Karpas-422 (cell line): ENCODE data around the gene GGTA1. TPM values are rescaled to one million over a fixed set of nuclear protein-coding genes. Genes with fewer than 3 reads are reported as not detected.
"Not testable (repeated sequence)": the region's sequence is repeated elsewhere in the genome, so short reads cannot be mapped to it uniquely, and the experiment has no call there.

Experiments
- DNase-seq: peaks from one replicate; pipeline ENCODE4 v3.0.0-alpha.2; 2015
- H2AFZ ChIP-seq: fragments of 200-600 bp; sonication (generic); 2 replicates; pipeline ENCODE4 v1.6.1; 2014; ENCODE audit warnings: antibody characterized with exemption, low read length, mixed read lengths
- H3K27ac ChIP-seq: fragments of 200-600 bp; sonication (generic); 2 replicates; pipeline ENCODE4 v1.5.1; 2014; ENCODE audit warnings: mild to moderate bottlenecking, low read length, moderate library complexity
- H3K27me3 ChIP-seq: fragments of 200-600 bp; sonication (generic); 2 replicates; pipeline ENCODE4 v1.6.1; 2014; ENCODE audit warnings: low read length, mixed read lengths
- H3K36me3 ChIP-seq: fragments of 200-600 bp; sonication (generic); 2 replicates; pipeline ENCODE4 v1.6.1; 2014; ENCODE audit warnings: low read length, mixed read lengths; ENCODE audit not compliant: insufficient read depth
- H3K4me1 ChIP-seq: fragments of 200-600 bp; sonication (generic); 2 replicates; pipeline ENCODE4 v1.6.1; 2014; ENCODE audit warnings: mild to moderate bottlenecking, low read length, mixed read lengths
- H3K4me2 ChIP-seq: fragments of 200-600 bp; sonication (generic); 2 replicates; pipeline ENCODE4 v1.6.1; 2014; ENCODE audit warnings: low read length, low read depth, mild to moderate bottlenecking; ENCODE audit not compliant: poor library complexity, severe bottlenecking
- H3K4me3 ChIP-seq: fragments of 200-600 bp; sonication (generic); 2 replicates; pipeline ENCODE4 v1.5.1; 2014; ENCODE audit warnings: mild to moderate bottlenecking, antibody characterized with exemption, low read length, mixed read lengths
- H3K79me2 ChIP-seq: fragments of 200-600 bp; sonication (generic); 2 replicates; pipeline ENCODE4 v1.6.1; 2014; ENCODE audit warnings: mild to moderate bottlenecking, low read length, mixed read lengths
- H3K9ac ChIP-seq: fragments of 200-600 bp; sonication (generic); 2 replicates; pipeline ENCODE4 v1.6.0; 2014; ENCODE audit warnings: low read length
- H3K9me2 ChIP-seq: fragments of 200-600 bp; sonication (generic), shearing (Covaris generic); replicated peaks from 2 replicates; pipeline ENCODE4 v1.6.0; 2014; ENCODE audit warnings: mild to moderate bottlenecking, low read length, moderate library complexity; ENCODE audit not compliant: insufficient read depth
- H3K9me3 ChIP-seq: fragments of 300-700, 200-600 bp; sonication (generic); 2 replicates; pipeline ENCODE4 v1.6.1; 2014; ENCODE audit warnings: low read length, mixed read lengths
- H4K20me1 ChIP-seq: fragments of 200-600 bp; sonication (generic); 2 replicates; pipeline ENCODE4 v1.6.1; 2014; ENCODE audit warnings: mild to moderate bottlenecking, antibody characterized with exemption, low read length, low read depth; ENCODE audit not compliant: insufficient read depth
- total RNA-seq: library from RNA; depleted of rRNA; stranded (reverse); fragments of >200 nt; shearing (Covaris generic); gene quantifications from 2 replicates; pipeline ENCODE4 v1.2.3, GENCODE V29; 2014; ENCODE audit warnings: low replicate concordance

The GGTA1 gene
- total RNA-seq, 1 experiment from 2014 or later = not detected

DNA sequence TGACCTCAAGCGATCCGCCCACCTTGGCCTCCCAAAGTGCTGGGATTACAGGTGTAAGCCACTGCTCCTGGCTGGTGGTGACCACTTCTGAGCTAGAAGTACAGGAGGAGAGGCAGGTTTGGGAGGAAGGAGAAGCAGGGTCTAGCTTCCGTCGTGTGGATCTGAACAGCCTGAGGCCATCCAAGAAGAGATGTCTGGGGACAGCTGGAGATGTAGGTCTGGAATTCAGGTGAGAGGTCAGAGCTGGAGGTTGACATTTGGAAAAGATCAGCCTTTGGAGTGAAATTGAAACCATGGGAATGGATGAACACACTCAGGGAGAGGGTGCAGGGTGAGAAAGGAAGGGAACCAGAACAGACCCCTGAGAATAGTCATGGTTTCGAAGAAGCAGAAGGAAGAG is 33.2 kb upstream of the GGTA1 start:
- no peaks in the 10 kb centered on the region for H3K27me3 ChIP-seq
- H3K9me3 ChIP-seq = no peaks in the 10 kb centered on the region
- H3K36me3 ChIP-seq = no peaks in the 10 kb centered on the region
- no peaks in the 10 kb centered on the region for H3K79me2 ChIP-seq
- no peaks in the 10 kb centered on the region for H3K9me2 ChIP-seq
- no peak overlapping the region for H3K4me3 ChIP-seq
- H3K4me2 ChIP-seq = no peak overlapping the region
- no peaks in the 10 kb centered on the region for H4K20me1 ChIP-seq
- H3K27ac ChIP-seq = no peak overlapping the region
- no peak for DNase-seq
- H2AFZ ChIP-seq = no peak overlapping the region
- H3K9ac ChIP-seq = no peak overlapping the region
- no peaks in the 10 kb centered on the region for H3K4me1 ChIP-seq

DNA sequence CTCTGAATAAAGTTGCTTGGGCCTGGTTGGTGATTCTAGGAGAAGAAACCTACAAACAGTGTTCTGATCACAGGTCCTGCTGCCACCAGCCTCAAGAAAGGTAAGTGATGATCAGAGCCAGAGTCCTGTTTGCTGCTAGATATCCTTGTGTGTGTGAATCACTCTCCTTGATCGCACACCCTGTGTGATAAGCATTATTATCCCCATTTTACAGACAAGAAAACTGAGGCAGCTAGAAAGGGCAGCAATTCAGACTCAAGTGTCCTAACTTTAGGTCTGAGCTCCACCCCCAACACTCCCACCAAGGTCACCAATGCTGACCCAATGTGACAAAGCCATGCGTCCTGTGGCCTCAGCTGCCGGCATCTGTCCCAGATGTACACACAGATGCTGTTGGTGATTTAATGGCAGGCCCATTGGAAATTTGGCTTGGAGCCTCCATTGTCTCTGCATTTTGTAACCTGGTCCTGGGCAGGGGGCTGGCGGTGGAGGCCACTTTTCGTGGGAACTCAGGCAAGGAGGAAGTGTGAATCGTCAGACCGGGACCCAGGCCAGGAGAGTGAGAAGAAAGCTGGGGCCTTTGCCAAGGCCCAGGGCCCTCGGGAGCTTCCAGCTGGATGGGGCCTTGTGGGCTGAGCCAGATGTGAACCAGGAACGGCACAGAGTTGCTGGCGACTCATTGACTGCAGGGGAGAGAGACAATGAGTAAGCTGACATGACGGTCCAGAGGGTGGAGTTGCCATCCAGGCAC is 29.8 kb upstream of the GGTA1 start:
- Histone ChIP-seq H3K9me3 (no peaks in the 10 kb centered on the region), H3K27me3 (no peaks in the 10 kb centered on the region), H3K9me2 (no peaks in the 10 kb centered on the region), H3K4me1 (no peaks in the 10 kb centered on the region), H3K79me2 (no peaks in the 10 kb centered on the region), H2AFZ (no peak overlapping the region), H3K4me2 (no peak overlapping the region), H3K9ac (no peak overlapping the region), H3K27ac (no peak overlapping the region), H3K4me3 (no peak overlapping the region), H3K36me3 (no peaks in the 10 kb centered on the region), H4K20me1 (no peaks in the 10 kb centered on the region)
- no peak for DNase-seq

DNA sequence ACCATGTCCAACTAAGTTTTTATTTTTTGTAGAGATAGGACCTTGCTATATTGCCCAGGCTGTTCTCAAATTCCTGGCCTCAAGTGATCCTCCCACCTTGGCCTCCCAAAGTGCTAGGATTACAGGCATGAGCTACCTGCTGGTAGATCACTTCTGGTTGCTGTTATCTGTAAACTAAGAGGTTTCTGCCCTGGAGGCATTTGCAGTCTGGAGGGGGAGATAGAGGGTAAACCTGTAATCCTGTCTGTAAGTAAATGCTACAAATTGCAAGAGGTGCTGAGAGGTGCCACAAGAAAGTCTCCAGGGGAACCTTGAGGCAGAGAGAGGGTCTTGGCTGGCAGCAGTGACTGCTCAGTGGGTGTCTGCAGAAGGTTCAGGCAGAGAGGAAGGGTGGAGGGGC is 29.0 kb upstream of the GGTA1 start:
- Histone ChIP-seq H3K27ac (no peak overlapping the region), H4K20me1 (no peaks in the 10 kb centered on the region), H3K9me3 (no peaks in the 10 kb centered on the region), H3K4me2 (no peak overlapping the region), H3K9me2 (no peaks in the 10 kb centered on the region), H3K79me2 (no peaks in the 10 kb centered on the region), H3K27me3 (no peaks in the 10 kb centered on the region), H3K4me3 (no peak overlapping the region), H3K9ac (no peak overlapping the region), H3K36me3 (no peaks in the 10 kb centered on the region), H2AFZ (no peak overlapping the region), H3K4me1 (no peaks in the 10 kb centered on the region)
- DNase-seq = no peak

GRCh38 chr9:121527371-121527770 is 27.7 kb upstream of the GGTA1 start:
- no peak overlapping the region for H3K4me2 ChIP-seq
- H3K4me1 ChIP-seq = no peaks in the 10 kb centered on the region
- no peak for DNase-seq
- no peaks in the 10 kb centered on the region for H3K27me3 ChIP-seq
- H3K4me3 ChIP-seq = no peak overlapping the region
- no peaks in the 10 kb centered on the region for H3K9me2 ChIP-seq
- H3K9ac ChIP-seq = no peak overlapping the region
- H4K20me1 ChIP-seq = no peaks in the 10 kb centered on the region
- no peaks in the 10 kb centered on the region for H3K36me3 ChIP-seq
- H3K79me2 ChIP-seq = no peaks in the 10 kb centered on the region
- H3K9me3 ChIP-seq = no peaks in the 10 kb centered on the region
- no peak overlapping the region for H2AFZ ChIP-seq
- H3K27ac ChIP-seq = no peak overlapping the region

DNA sequence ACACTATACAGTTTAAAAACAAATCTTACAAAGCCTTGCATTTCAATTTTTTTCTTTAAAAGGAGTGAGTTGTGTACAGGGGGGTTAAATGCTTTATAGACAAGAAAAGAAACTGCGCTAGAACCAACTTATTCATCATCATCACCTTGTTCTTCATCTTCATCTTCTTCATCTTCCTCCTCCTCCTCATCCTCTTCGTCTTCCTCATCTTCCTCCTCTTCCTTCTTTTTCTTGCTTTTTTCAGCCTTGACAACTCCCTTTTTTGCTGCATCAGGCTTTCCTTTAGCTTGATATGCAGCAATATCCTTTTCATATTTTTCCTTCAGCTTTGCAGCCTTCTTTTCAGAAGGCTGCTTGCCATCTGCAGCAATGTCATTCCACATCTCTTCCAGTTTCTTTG is 20.0 kb upstream of the GGTA1 start:
- H3K4me3 ChIP-seq, H3K9me3 ChIP-seq, H3K27ac ChIP-seq, DNase-seq, H3K9ac ChIP-seq, H3K36me3 ChIP-seq, H3K27me3 ChIP-seq, H3K4me1 ChIP-seq, H3K79me2 ChIP-seq, H3K9me2 ChIP-seq, H4K20me1 ChIP-seq, H2AFZ ChIP-seq, H3K4me2 ChIP-seq: not testable (repeated sequence)

GRCh38 chr9:121518634-121519033 is 19.0 kb upstream of the GGTA1 start:
- Histone ChIP-seq H3K4me2 (no peak overlapping the region), H4K20me1 (no peaks in the 10 kb centered on the region), H3K27ac (no peak overlapping the region), H3K4me3 (no peak overlapping the region), H2AFZ (no peak overlapping the region), H3K27me3 (no peaks in the 10 kb centered on the region), H3K9me2 (no peaks in the 10 kb centered on the region), H3K36me3 (no peaks in the 10 kb centered on the region), H3K9me3 (no peaks in the 10 kb centered on the region), H3K9ac (no peak overlapping the region), H3K4me1 (no peaks in the 10 kb centered on the region), H3K79me2 (no peaks in the 10 kb centered on the region)
- DNase-seq = no peak

DNA sequence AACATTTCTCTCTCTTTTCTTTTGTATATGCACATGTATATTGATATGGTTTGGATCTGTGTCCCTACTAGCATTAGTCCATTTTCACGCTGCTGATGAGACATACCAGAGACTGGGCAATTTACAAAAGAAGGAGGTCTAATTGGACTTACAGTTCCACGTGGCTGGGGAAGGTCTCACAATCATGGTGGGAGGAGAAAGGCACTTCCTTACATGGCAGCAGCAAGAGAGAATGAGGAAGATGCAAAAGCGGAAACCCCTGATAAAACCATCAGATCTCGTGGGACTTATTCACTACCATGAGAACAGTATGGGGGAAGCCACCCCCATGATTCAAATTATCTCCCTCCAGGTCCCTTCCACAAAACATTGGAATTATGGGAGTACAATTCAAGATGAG is 13.5 kb upstream of the GGTA1 start:
- peaks cover 13% of the 10 kb centered on the region for H3K4me1 ChIP-seq
- H3K4me3 ChIP-seq, H3K9me3 ChIP-seq: not testable (repeated sequence)

DNA sequence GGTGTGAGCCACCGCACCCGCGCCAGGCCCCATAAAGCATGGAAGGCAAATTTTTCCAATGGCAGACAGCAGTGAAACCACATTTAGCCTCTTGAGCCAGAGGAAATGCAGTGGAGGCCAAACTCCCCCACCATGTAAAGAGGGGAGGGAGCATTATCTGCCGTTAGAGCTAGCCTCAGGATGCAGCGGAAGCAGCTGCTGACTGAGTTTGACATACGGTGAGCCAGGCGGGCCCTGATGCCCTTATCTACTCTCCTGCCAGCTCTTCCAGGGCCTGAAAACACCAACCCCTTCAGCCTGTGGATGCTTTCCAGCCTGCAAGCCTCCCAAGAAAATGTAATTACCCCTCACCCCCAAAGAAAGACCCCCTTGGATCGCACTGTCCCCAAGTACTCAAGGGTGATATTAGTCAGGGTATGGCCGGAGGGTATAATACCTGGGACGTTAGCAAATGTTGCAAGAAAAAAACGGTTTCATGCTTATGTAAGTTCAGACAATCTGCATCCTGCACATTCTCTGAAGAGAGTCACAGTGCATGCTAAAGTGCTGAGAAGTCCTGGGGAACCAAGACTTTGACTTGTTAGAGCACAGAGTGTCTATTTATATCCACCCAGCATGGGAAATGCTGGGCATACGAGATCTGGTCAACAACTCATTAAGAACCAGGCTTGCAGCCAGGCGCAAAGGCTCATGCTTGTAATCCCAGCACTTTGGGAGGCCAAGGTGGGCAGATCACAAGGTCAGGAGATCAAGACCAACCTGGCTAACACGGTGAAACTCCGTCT is 11.3 kb upstream of the GGTA1 start:
- peaks cover 13% of the 10 kb centered on the region for H3K4me1 ChIP-seq
- no peaks in the 10 kb centered on the region for H3K9me3 ChIP-seq

More for the DNA sequence above, 13.5 kb upstream of the GGTA1 start:
- H2AFZ ChIP-seq = peak overlapping the region; percentile 71
- H3K4me2 ChIP-seq, H3K36me3 ChIP-seq, H3K79me2 ChIP-seq, H3K9ac ChIP-seq, H4K20me1 ChIP-seq, H3K27me3 ChIP-seq, H3K27ac ChIP-seq, H3K9me2 ChIP-seq: not testable (repeated sequence)
- peak; percentile 43 for DNase-seq

More for the DNA sequence above, 11.3 kb upstream of the GGTA1 start:
- Histone ChIP-seq H3K27ac (no peak overlapping the region), H3K36me3 (no peaks in the 10 kb centered on the region), H2AFZ (no peak overlapping the region), H3K4me3 (no peak overlapping the region), H3K4me2 (no peak overlapping the region), H3K27me3 (no peaks in the 10 kb centered on the region), H3K9me2 (no peaks in the 10 kb centered on the region), H4K20me1 (no peaks in the 10 kb centered on the region), H3K79me2 (no peaks in the 10 kb centered on the region), H3K9ac (no peak overlapping the region)
- DNase-seq = no peak
